Right lobe of liver (tissue), 6 donors: Measurements from ENCODE around the gene COL27A1. TPM values are rescaled to one million over a fixed set of nuclear protein-coding genes. Genes with fewer than 3 reads are reported as not detected.

Experiments used
- ATAC-seq, 4 donors: fragments of 200-7000 bp; cut with Tn5 transposase; one replicate each; pipeline ENCODE4 v1.9.1; 2020; ENCODE audit warnings: mild to moderate bottlenecking in 4 of 4, moderate library complexity in 4 of 4
- DNase-seq, 3 donors: peaks; one replicate each; pipeline ENCODE4 v3.0.0-alpha.2; 2020
- H3K27ac ChIP-seq, 3 donors: fragments of 200-600 bp; one replicate each; pipeline ENCODE4 v1.8.0; 2022
- H3K27me3 ChIP-seq, 2 donors: fragments of 200-600 bp; one replicate each; pipeline ENCODE4 v1.8.0; 2022
- H3K36me3 ChIP-seq, 4 donors: fragments of 200-600 bp; sonication (generic) in 1 of 4; one replicate each; pipeline versions ENCODE4 v1.5.1 to v1.8.0; 2017 to 2022; ENCODE audit warnings: control low read depth in 1 of 4
- H3K4me1 ChIP-seq, 4 donors: fragments of 200-600 bp; sonication (generic) in 1 of 4; one replicate each; pipeline versions ENCODE4 v1.5.1 to v1.8.0; 2017 to 2022; ENCODE audit warnings: control low read depth in 1 of 4
- H3K4me3 ChIP-seq, 3 donors: fragments of 200-600 bp; one replicate each; pipeline ENCODE4 v1.8.0; 2022
- H3K9me3 ChIP-seq, 4 donors: fragments of 200-600 bp; sonication (generic) in 1 of 4; one replicate each; pipeline versions ENCODE4 v1.5.1 to v1.8.0; 2017 to 2022; ENCODE audit warnings: control low read depth in 1 of 4
- CTCF ChIP-seq, 4 donors: fragments of 200-600 bp in 3 of 4; fragments of 450-650 bp in 1 of 4; IDR thresholded peaks; one replicate each; pipeline versions ENCODE4 v1.5.1 to v1.8.0; 2016 to 2022; ENCODE audit warnings: antibody characterized with exemption in 4 of 4, mild to moderate bottlenecking in 2 of 4
- POLR2A ChIP-seq: fragments of 450-650 bp; IDR thresholded peaks from one replicate; pipeline ENCODE4 v1.6.1; 2017; ENCODE audit warnings: antibody characterized with exemption, mild to moderate bottlenecking
- WGBS: methylation state at CpG from one replicate; pipeline ENCODE4 v1.1.6; 2018; ENCODE audit warnings: low coverage, low lambda C conversion rate; ENCODE audit not compliant: insufficient coverage; ENCODE audit errors: missing lambda C conversion rate; 5-methylcytosine and 5-hydroxymethylcytosine counted together
- intact Hi-C, 2 donors: fragments of 100-400 bp; cut with DNase I; formaldehyde crosslinking; loops; one replicate each; pipeline versions ENCODE4 v1.11.2 to v1.14.1; 2022
- total RNA-seq, 6 experiments: library from RNA; depleted of rRNA in 2 of 6; stranded (reverse); fragments of >200 nt in 2 of 6; fragmentation: NEBNext Ultra II Directional in 3 of 6; extraction: Animal tissue kit (Norgen Biotek cat#: 25700) in 3 of 6; gene quantifications; one replicate each; pipeline versions ENCODE4 v1.1.0 to v1.2.4, GENCODE V29; 2016 to 2023
- donor health status: DM: no; HTN: yes; CAD: no.
- donor health status: DM: no; HTN: no; CAD: no.
- donor health status: DM: no; HTN: no; CAD: no.
- donor health status: DM: no; HTN: yes; CAD: no.
- donor health status: DM: no; HTN: yes; CAD: no.

COL27A1 gene
- total RNA-seq, 6 experiments from 2014 or later = 11.8 to 51.9 (median 29.3) TPM

GRCh38 chr9:114250235-114250568 is 94.9 kb downstream of the COL27A1 start:
- intact Hi-C loops = no loop called here
- ATAC-seq = peak; percentile 85 to 88 (median 87)
- H3K27me3 ChIP-seq = no peaks in the 10 kb centered on the region
- H3K4me3 ChIP-seq = no peak overlapping the region
- WGBS = 27% methylated on average over 5 of the region's 13 CpGs
- peak; percentile 74 to 91 (median 88) for DNase-seq
- peaks cover 0 to 22% (median 13%) of the 10 kb centered on the region in 4 donors for H3K4me1 ChIP-seq
- H3K27ac ChIP-seq = peak overlapping the region in 1 of 3 donors; percentile 51
- no peaks in the 10 kb centered on the region for H3K36me3 ChIP-seq
- H3K9me3 ChIP-seq = no peaks in the 10 kb centered on the region
- TF ChIP-seq CTCF (IDR thresholded peaks at IDR 0.05) = no peak
- no peak for TF ChIP-seq POLR2A

GRCh38 chr9:114250648-114251047 is 95.3 kb downstream of the COL27A1 start:
- TF ChIP-seq CTCF (IDR thresholded peaks at IDR 0.05) (no peak), POLR2A (no peak)
- no peak for DNase-seq
- Histone ChIP-seq H3K4me3 (no peak overlapping the region), H3K4me1 (peaks cover 0 to 22% (median 13%) of the 10 kb centered on the region in 4 donors), H3K27ac (no peak overlapping the region), H3K9me3 (no peaks in the 10 kb centered on the region), H3K36me3 (no peaks in the 10 kb centered on the region), H3K27me3 (no peaks in the 10 kb centered on the region)
- peak; percentile 6 to 67 (median 49) for ATAC-seq
- 10% methylated on average over 1 of the region's 3 CpGs for WGBS
- intact Hi-C loops = no loop called here

GRCh38 chr9:114252394-114252793 is 97.1 kb downstream of the COL27A1 start:
- Histone ChIP-seq H3K36me3 (no peaks in the 10 kb centered on the region), H3K4me3 (no peak overlapping the region), H3K4me1 (peaks cover 0 to 22% (median 13%) of the 10 kb centered on the region in 4 donors), H3K9me3 (no peaks in the 10 kb centered on the region), H3K27me3 (no peaks in the 10 kb centered on the region), H3K27ac (no peak overlapping the region)
- no CpG with 5 or more reads among the region's 6 CpGs for WGBS
- TF ChIP-seq POLR2A (no peak), CTCF (IDR thresholded peaks at IDR 0.05) (no peak)
- DNase-seq (no peak), ATAC-seq (no peak)
- intact Hi-C loops = no loop called here

- H3K27me3 ChIP-seq = no peaks in the 10 kb centered on the region
- H3K9me3 ChIP-seq = no peaks in the 10 kb centered on the region
- H3K4me3 ChIP-seq = no peak overlapping the region
- H3K27ac ChIP-seq = no peak overlapping the region
- 89% methylated on average over 6 of the region's 10 CpGs for WGBS
- DNase-seq = no peak
- no peak for ATAC-seq
- intact Hi-C loops = no loop called here
- TF ChIP-seq CTCF (IDR thresholded peaks at IDR 0.05) (no peak), POLR2A (no peak)
- H3K4me1 ChIP-seq = no peaks in the 10 kb centered on the region
- no peaks in the 10 kb centered on the region for H3K36me3 ChIP-seq
Measured at GRCh38 chr9:114256827-114257328, 101.5 kb downstream of the COL27A1 start.

GRCh38 chr9:114258218-114258617 is 102.9 kb downstream of the COL27A1 start:
- Histone ChIP-seq H3K36me3 (no peaks in the 10 kb centered on the region), H3K4me1 (no peaks in the 10 kb centered on the region), H3K9me3 (no peaks in the 10 kb centered on the region), H3K4me3 (no peak overlapping the region), H3K27ac (no peak overlapping the region), H3K27me3 (no peaks in the 10 kb centered on the region)
- WGBS = 70% methylated on average over 4 of the region's 10 CpGs
- DNase-seq (no peak), ATAC-seq (no peak)
- intact Hi-C loops = no loop called here
- no peak for TF ChIP-seq CTCF (IDR thresholded peaks at IDR 0.05)
- no peak for TF ChIP-seq POLR2A
